ENCODE results near the gene RAD23A.
A peak's percentile ranks its signal among the peaks of the same experiment; 100 is the strongest.

RAD23A gene

DNA sequence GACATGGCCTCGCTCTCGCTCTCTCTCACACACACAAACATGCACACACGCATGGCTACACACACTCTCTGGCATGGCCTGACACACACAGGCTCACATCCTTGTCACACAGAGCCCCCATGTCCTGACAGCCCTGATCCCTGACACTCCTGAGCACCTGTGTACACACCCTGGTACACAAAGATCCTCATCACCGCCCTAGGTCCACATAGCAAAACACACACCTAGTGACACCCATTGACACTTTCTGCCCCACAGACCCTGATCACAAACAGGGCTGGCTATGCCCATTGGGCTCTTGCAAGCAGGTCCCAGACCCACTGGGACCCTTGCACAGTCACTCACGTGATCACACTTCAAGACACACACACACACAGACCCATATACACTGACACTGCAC, 45.6 kb downstream of the RAD23A start:
- H3K27ac Mint-ChIP-seq, result no peak overlapping the region
- TF ChIP-seq, protein P1, sequence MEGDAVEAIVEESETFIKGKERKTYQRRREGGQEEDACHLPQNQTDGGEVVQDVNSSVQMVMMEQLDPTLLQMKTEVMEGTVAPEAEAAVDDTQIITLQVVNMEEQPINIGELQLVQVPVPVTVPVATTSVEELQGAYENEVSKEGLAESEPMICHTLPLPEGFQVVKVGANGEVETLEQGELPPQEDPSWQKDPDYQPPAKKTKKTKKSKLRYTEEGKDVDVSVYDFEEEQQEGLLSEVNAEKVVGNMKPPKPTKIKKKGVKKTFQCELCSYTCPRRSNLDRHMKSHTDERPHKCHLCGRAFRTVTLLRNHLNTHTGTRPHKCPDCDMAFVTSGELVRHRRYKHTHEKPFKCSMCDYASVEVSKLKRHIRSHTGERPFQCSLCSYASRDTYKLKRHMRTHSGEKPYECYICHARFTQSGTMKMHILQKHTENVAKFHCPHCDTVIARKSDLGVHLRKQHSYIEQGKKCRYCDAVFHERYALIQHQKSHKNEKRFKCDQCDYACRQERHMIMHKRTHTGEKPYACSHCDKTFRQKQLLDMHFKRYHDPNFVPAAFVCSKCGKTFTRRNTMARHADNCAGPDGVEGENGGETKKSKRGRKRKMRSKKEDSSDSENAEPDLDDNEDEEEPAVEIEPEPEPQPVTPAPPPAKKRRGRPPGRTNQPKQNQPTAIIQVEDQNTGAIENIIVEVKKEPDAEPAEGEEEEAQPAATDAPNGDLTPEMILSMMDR (IDR thresholded peaks at IDR 0.05), result no peak
- peaks cover 10% of the 10 kb centered on the region for H3K4me1 Mint-ChIP-seq
- H3K27me3 Mint-ChIP-seq (ENCODE audit: low read depth, poor library complexity), result peaks cover 5% of the 10 kb centered on the region
- peaks cover 10% of the 10 kb centered on the region for H3K9me3 Mint-ChIP-seq
- DNase-seq, result no peak
- H3K4me3 Mint-ChIP-seq, result no peak overlapping the region
- no peaks in the 10 kb centered on the region for H3K36me3 Mint-ChIP-seq (ENCODE audit: low read depth)

DNA sequence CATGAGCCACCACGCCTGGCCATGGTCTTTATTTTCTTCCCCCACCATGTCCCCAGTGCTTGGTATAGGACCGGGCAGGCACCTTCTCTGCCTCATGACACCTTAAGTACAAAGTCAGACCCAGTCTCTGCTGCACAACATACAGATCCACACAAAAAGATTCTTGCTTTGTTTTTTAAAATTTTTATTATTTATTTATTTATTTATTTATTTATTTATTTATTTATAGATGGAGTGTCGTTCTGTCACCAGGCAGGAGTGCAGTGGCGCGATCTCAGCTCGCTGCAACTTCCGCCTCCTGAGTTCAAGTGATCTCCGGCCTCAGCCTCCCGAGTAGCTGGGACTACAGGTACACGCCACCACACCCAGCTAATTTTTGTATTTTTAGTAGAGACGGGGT, 47.1 kb downstream of the RAD23A start:
- Mint-ChIP-seq H3K27me3 (ENCODE audit: low read depth, poor library complexity) (peaks cover 18% of the 10 kb centered on the region), H3K4me3 (no peak overlapping the region), H3K9me3 (peaks cover 10% of the 10 kb centered on the region), H3K27ac (no peak overlapping the region), H3K4me1 (peaks cover 10% of the 10 kb centered on the region), H3K36me3 (ENCODE audit: low read depth) (no peaks in the 10 kb centered on the region)
- DNase-seq, result no peak
- TF ChIP-seq, protein P1 (IDR thresholded peaks at IDR 0.05), result no peak

DNA sequence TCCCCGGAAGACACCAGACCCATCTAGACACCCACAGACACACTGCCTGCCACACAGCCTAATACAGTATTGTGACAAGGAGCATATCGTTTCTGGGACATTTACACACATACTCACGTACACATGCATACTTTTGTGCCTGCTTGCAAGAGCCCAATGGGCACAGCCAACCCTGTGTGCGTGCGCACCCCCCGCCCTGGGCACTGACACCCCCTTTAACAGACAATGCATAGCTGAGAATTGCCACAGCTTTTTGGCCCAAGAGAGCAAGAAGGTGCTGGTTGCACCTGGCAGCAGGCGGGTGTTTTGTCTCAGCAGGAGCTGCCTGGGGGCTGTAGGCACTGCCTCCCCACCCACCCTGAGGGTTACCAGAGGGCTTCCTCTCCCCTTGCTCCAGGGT, 47.9 kb downstream of the RAD23A start:
- H3K27ac Mint-ChIP-seq, result no peak overlapping the region
- H3K9me3 Mint-ChIP-seq, result peaks cover 10% of the 10 kb centered on the region
- no peak overlapping the region for H3K4me3 Mint-ChIP-seq
- peaks cover 10% of the 10 kb centered on the region for H3K4me1 Mint-ChIP-seq
- no peaks in the 10 kb centered on the region for H3K36me3 Mint-ChIP-seq (ENCODE audit: low read depth)
- H3K27me3 Mint-ChIP-seq (ENCODE audit: low read depth, poor library complexity), result peaks cover 26% of the 10 kb centered on the region
- DNase-seq, result no peak
- TF ChIP-seq, protein P1 (IDR thresholded peaks at IDR 0.05), result no peak

DNA sequence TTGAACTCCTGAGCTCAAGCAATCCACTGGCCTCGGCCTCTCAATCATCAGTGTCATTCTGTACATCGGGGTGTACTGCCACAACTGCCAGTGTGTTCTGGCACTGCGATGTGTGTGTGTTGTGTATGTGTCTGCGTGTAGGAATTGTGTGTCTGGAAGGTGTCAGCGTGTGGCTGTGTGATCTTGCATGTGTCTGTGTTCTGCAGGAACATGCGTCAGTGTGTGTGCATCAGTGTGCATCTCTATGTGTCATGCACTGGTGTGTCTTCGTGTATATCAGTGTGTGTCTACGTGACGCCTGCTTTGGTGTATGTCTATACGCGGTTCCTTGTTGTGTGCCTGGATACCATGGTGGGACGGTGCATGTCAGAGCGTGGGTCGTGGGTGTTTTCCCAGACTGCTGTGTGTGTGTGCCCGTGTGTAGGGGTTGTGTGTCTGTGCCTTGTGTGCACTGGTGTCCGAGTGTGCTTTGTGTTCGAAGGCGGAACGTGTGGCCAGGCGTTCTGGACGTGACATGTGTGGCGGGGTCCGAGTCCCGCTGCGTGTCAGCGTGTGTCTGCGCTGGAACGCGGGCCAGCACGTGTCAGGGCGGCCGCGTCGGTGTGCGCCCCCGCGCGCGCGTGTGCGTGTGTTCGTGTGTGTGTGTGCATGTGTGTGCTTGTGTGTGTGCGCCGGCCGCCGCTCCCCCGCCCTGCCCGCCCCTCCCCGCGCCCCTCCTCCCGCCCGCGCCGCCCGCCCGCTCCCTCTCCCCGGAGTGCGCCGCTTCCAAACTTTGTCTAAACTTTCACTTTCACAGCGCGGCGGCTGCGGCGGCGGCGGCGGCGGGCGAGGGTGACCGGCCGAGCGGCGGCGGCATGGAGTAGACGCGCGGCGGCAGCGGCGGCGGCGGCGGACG, 49.3 kb downstream of the RAD23A start, which contains the start of gene NFIX:
TSS of gene NFIX (plus strand) at position 775 of the 895 bp plus-strand sequence. CDS start 363 bp downstream, outside the sequence.
- Mint-ChIP-seq H3K27ac (no peak within 1 kb of the TSS), H3K27me3 (ENCODE audit: low read depth, poor library complexity) (peaks cover 40% of the 10 kb centered on the region), H3K4me3 (peak within 1 kb of the TSS; percentile 83), H3K4me1 (peaks cover 10% of the 10 kb centered on the region), H3K9me3 (peaks cover 10% of the 10 kb centered on the region), H3K36me3 (ENCODE audit: low read depth) (no peaks in the 10 kb centered on the region)
- TF ChIP-seq, protein P1 (IDR thresholded peaks at IDR 0.05), result no peak
- DNase-seq, result peak; percentile 78

DNA sequence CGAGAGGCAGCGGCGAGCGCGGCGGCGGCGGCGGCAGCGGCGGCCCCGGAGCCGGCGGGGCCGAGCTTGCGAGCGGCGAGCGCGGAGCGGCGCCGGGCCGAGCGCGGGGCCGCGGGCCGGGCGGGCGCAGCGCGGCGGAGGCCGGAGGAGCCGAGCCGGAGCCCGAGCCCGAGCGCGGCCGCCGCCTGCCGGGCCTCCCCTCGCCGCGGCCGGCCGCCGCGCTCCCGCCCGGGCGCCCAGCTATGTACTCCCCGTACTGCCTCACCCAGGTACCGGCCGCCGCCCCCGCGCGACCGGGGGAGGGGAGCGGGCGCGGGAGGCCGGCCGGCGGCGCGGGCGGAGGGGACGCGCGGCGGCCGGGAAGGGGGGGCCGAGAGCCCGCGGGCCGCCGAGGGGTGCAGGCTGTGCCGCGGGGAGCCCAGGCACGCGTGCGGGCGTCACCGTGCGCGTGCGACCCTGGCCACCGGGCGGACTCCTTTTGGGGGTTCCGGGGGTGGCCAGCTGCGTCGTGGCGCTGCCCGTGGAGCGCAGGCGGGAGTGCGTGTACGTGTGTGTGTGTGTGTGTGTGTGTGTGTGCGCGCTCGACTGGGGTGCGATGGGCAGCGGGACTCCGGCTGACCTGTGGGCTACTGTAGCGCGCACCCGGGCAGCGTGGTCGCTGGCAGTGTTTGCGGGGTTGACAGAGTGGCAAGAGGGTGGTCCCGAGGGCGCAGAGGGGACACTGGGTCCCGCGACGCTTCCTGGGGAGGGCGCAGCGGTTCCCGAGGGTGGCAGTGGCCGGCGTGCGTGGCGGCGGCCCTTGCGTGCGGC, 50.1 kb downstream of the RAD23A start:
- TF ChIP-seq, protein P1 (IDR thresholded peaks at IDR 0.05), result no peak
- Mint-ChIP-seq H3K27me3 (ENCODE audit: low read depth, poor library complexity) (peaks cover 48% of the 10 kb centered on the region), H3K4me3 (peak overlapping the region; percentile 28)

More for the DNA sequence above, 50.1 kb downstream of the RAD23A start:
- Mint-ChIP-seq H3K27ac (no peak overlapping the region), H3K36me3 (ENCODE audit: low read depth) (no peaks in the 10 kb centered on the region), H3K4me1 (peaks cover 7% of the 10 kb centered on the region), H3K9me3 (peaks cover 10% of the 10 kb centered on the region)
- DNase-seq, result no peak
